ENCODE data around the gene MRAP2.
"Not testable (repeated sequence)": the region's sequence is repeated elsewhere in the genome, so short reads cannot be mapped to it uniquely, and the experiment has no call there.

GRCh38 chr6:84068873-84069272 lies 35.3 kb downstream of the MRAP2 start:
- TF ChIP-seq STAT6 (CRISPR knock-in tag; conservative IDR thresholded peaks at IDR 0.05; ENCODE audit: low read depth); CTCF (IDR thresholded peaks at IDR 0.05); SP1 (CRISPR knock-in tag; conservative IDR thresholded peaks at IDR 0.05); KAT7 (CRISPR knock-in tag; IDR thresholded peaks at IDR 0.05; ENCODE audit: borderline replicate concordance); NR2C2 (CRISPR knock-in tag; IDR thresholded peaks at IDR 0.05); NFATC4 (CRISPR knock-in tag; IDR thresholded peaks at IDR 0.05); E2F1 (CRISPR knock-in tag; IDR thresholded peaks at IDR 0.05); ZBTB43 (CRISPR knock-in tag; IDR thresholded peaks at IDR 0.05); NFYB (CRISPR knock-in tag; conservative IDR thresholded peaks at IDR 0.05; ENCODE audit: low read depth): not testable (repeated sequence)

All from WTC11 (cell line).